Measurements from ENCODE around the gene PKP1.

PKP1 gene

DNA sequence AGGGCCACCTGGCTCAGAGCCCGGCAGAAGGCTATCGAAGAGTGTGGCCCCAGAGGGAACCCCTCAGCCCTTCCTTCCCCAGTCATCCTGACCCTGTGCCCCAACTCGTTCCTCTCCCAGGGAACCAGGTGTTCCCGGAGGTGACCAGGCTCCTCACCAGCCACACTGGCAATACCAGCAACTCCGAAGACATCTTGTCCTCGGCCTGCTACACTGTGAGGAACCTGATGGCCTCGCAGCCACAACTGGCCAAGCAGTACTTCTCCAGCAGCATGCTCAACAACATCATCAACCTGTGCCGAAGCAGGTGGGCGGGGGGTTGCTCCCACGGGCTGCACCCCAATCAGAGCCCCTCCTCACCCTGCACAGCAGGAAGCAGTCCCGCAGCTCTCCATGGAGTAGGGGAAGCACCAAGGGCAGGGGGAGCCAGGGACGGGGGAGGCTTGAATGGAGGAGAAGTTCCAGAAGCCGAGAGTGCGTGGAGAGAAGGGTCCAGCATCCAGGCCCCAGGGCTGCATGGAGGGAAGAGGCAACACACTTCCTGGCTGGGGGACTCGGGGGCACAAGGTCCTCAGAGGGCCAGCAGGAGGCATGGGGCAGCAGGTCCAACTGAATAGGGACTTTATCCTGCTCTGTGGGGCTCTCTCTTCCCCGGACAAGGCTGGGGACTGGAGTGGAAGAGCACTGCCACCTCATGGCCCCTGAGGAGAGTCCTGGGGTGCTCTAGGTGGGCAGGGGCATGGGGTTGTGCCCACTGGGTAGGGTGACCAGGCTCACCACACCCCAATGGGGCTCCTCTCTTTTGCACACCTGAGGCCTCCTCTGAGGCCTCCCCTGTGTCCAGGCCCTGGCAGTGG is 41.7 kb downstream of the PKP1 start:
- no peak overlapping the region for H3K4me3 ChIP-seq (ENCODE audit: low read depth, low read length)

DNA sequence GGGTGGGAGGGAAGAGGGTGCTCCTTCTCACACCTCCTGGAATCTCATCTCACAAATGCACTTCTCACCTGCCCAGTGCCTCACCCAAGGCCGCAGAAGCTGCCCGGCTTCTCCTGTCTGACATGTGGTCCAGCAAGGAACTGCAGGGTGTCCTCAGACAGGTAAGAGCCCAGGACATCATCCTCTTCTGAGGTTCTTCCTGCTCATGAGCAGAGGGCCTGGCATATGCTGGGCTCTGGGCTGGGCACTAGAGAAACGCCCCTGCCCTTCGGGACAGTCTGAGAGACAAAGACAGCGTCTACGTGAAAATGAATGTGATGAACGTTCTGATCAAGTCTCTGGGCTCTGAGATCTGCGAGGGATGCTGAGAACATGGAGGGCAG is 42.4 kb downstream of the PKP1 start:
- H3K4me3 ChIP-seq (ENCODE audit: low read depth, low read length), result no peak overlapping the region

DNA sequence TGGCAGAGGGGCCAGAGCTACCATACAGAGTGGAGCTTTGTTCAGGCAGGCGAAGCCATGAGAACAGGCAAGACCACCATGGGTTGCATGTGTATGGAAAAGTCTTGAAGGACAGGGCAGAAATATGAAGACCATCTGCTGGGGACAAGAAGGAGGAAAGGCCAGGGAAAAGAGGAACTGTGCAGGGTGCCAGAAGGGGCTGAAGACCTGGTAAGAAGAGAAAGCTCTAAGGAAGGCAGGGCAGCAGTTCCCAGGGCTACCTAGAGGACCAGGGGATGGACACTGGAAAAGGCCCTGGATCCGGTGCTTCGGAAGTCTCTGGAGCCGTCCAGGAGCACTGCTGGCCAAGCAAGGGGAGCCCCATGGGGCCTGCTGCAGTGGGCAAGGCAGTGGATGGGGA is 43.4 kb downstream of the PKP1 start:
- no peak overlapping the region for H3K4me3 ChIP-seq (ENCODE audit: low read depth, low read length)

GRCh38 chr1:201327687-201328240 is 44.5 kb downstream of the PKP1 start:
- H3K4me3 ChIP-seq (ENCODE audit: low read depth, low read length), result no peak overlapping the region

- no peak overlapping the region for H3K4me3 ChIP-seq (ENCODE audit: low read depth, low read length)
These were observed 45.3 kb downstream of the PKP1 start for GRCh38 chr1:201328576-201328975.

DNA sequence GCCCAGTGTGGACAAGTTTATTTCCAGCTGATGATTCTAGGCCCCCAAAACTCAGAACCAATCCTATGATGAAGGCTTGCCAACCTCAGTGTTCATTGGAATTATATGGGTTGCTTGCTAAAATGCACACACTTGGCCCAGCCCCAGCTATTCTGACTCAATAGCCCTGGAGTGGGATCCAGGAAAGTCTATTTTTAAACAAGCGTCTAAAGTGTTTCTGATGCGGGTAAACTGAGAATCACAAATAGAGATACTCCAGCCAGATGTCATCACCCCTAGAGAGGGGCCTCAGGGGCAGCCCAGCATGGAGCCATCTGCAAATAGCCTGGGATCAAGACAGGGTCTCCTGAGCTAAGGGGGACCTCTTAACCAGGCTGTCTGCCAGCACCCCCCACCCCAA is 46.0 kb downstream of the PKP1 start:
- no peak overlapping the region for H3K4me3 ChIP-seq (ENCODE audit: low read depth, low read length)

GRCh38 chr1:201329801-201330200 is 46.5 kb downstream of the PKP1 start:
- no peak overlapping the region for H3K4me3 ChIP-seq (ENCODE audit: low read depth, low read length)

GRCh38 chr1:201330541-201330940 is 47.2 kb downstream of the PKP1 start:
- no peak overlapping the region for H3K4me3 ChIP-seq (ENCODE audit: low read depth, low read length)

DNA sequence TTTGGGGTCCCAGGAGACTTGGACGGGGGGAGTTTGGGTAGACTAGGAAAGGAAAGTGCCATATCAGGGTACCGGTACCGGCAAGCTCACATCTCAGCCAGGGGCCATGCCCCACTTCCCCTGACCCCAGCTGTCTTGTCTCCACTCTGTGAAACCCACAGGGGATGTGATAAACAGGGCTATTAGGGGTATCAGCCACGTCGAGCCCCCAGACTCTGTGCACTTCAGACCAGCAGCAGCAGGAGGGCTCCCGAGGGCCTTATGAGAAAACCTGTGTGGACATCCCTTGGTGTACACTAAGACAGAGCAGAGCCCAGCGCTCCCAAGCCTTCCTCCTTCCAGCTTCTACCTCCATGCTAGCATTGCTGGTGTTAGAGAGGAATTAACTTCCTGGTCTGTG is 47.9 kb downstream of the PKP1 start:
- H3K4me3 ChIP-seq (ENCODE audit: low read depth, low read length), result no peak overlapping the region

- H3K4me3 ChIP-seq (ENCODE audit: low read depth, low read length), result no peak overlapping the region
These were observed 48.7 kb downstream of the PKP1 start for GRCh38 chr1:201332021-201332420.

DNA sequence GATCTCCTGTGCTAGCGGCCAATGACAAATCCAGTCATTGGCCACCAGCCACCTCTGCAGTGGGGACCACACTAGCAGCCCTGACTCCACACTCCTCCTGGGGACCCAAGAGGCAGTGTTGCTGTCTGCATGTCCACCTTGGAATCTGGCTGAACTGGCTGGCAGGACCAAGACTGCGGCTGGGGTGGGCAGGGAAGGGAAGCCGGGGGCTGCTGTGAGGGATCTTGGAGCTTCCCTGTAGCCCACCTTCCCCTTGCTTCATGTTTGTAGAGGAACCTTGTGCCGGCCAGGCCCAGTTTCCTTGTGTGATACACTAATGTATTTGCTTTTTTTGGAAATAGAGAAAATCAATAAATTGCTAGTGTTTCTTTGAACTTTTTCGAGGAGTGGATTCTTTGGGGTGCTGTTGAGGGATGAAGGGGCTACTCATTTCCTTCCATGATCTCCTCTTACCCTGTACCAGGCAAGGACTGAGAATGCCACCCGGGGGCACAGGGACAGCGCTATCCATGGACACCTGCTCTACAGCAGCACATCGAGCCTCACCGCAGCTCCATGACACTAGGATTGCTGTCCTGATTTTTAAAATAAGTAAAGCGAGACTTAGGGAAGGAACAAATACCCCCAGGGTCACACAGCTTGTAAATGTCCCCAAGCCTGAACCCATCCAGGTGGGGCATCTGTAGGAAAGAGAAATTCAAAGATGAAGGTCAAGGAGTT is 49.5 kb downstream of the PKP1 start:
- H3K4me3 ChIP-seq (ENCODE audit: low read depth, low read length), result no peak overlapping the region

- H3K4me3 ChIP-seq (ENCODE audit: low read depth, low read length), result no peak overlapping the region
These were observed 51.2 kb downstream of the PKP1 start for GRCh38 chr1:201334325-201335173.

- H3K4me3 ChIP-seq (ENCODE audit: low read depth, low read length), result no peak overlapping the region
These were observed 52.0 kb downstream of the PKP1 start for GRCh38 chr1:201335174-201335870.

DNA sequence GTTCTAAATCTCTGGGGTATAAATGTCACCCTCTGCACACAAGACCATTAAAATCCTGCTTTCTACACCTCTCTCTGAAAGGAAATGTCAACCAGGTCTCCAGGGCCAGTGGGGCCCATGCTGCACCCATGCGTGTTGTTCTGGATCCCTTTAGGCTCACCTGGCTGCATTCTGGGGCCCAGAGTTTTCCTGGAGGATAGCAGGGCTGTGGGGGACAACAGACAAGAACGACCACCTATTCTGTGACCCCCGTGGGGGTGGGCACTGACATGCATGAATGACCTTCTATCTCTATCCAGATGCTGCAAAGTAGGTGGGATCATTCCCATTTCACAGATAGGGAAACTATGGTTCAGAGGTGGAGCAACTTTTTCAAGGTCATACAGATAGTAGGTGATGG is 52.6 kb downstream of the PKP1 start:
- no peak overlapping the region for H3K4me3 ChIP-seq (ENCODE audit: low read depth, low read length)

DNA sequence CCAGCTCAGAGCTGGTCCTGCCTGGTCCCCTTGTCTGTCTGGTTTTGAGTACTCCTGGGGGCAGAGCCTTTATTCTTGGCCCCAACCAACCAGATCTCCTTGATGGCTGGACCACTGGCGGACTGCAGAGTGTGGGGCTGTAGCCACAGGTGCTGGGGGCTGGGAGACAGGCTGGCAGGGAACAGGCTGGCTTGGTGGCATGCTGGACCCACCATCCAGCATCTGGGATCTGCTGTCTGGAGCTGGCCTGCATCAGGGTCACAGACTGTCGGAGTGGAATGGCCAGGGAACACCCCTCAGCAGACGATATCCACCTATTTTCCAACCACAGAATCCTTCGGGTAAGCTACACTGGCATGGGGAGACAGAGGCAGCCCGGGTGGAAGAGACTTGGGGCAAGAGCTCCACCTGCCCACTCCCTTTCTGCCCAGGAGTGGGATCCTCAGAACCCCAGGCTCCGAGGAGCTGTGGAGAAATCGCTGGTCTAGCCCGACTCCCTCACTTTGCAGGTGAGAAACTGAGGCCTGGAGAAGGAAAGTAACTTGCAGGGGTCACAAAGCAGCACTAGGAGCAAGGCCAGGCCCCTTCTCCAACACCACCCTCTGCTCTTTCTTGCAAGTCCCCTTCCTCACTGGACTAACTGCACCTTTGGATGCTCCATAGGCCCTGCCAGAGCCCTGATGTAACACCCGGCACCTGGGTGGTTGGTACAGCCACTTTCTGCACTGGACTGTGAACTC is 53.6 kb downstream of the PKP1 start:
- H3K4me3 ChIP-seq (ENCODE audit: low read depth, low read length), result no peak overlapping the region

- H3K4me3 ChIP-seq (ENCODE audit: low read depth, low read length), result no peak overlapping the region
These were observed 58.1 kb downstream of the PKP1 start for GRCh38 chr1:201341377-201341776.

GRCh38 chr1:201344206-201345080 is 61.1 kb downstream of the PKP1 start:
- H3K4me3 ChIP-seq (ENCODE audit: low read depth, low read length), result no peak overlapping the region

- no peak overlapping the region for H3K4me3 ChIP-seq (ENCODE audit: low read depth, low read length)
These were observed 61.7 kb downstream of the PKP1 start for GRCh38 chr1:201345081-201345355.

DNA sequence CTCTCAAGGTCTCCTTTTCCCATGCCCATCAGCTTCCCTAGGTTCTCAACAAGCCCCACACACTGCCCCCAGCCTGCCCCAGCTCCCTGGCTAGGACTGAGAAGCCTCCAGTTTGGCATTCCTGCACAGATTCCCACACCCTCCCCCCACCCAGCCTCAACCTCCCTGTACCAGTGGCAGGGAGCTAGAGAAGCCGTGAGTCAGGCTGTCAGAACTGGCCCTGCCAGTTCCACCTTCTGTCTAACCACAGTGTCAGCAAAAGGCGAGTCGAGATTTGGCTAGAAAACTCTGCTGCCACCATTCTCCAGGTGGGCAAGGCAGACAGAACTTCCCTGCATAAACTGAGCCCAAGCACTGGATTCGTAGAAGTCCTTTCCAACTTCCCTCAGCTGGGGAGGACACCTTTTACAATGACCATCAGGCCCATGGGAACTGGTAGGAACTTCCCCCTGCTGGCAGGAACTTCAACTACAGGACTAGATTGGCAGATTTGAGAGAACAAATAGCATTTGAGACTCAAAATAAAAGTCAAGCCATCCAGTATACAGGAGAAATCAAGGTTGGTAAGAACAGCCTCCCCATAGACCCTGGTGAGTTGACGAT is 63.1 kb downstream of the PKP1 start:
- no peak overlapping the region for H3K4me3 ChIP-seq (ENCODE audit: low read depth, low read length)
